ENCODE results near the gene WDR88.

The WDR88 gene

GRCh38 chr19:33201886-33202545 lies 70.1 kb downstream of the WDR88 start:
- Histone ChIP-seq H3K27me3 (no peaks in the 10 kb centered on the region), H3K9ac (no peak overlapping the region), H3K36me3 (peaks cover 98% of the 10 kb centered on the region), H3K4me3 (no peak overlapping the region), H3K27ac (no peak overlapping the region), H4K20me1 (peaks cover 74% of the 10 kb centered on the region), H3K9me3 (no peaks in the 10 kb centered on the region), H3K4me2 (no peak overlapping the region), H3K4me1 (peaks cover 8% of the 10 kb centered on the region)
- TF ChIP-seq Cebpa-rat (IDR thresholded peaks at IDR 0.05) = no peak

GRCh38 chr19:33202546-33203507 lies 70.9 kb downstream of the WDR88 start:
- Histone ChIP-seq H3K9me3 (no peaks in the 10 kb centered on the region), H3K36me3 (peaks cover 94% of the 10 kb centered on the region), H3K4me1 (peaks cover 13% of the 10 kb centered on the region), H3K9ac (no peak overlapping the region), H3K27me3 (no peaks in the 10 kb centered on the region), H3K4me2 (no peak overlapping the region), H3K27ac (no peak overlapping the region), H4K20me1 (peaks cover 66% of the 10 kb centered on the region), H3K4me3 (no peak overlapping the region)
- TF ChIP-seq Cebpa-rat (IDR thresholded peaks at IDR 0.05) = no peak

- no peak for TF ChIP-seq Cebpa-rat (IDR thresholded peaks at IDR 0.05)
- no peak overlapping the region for H3K9ac ChIP-seq
- no peak overlapping the region for H3K4me3 ChIP-seq
- H3K9me3 ChIP-seq = no peaks in the 10 kb centered on the region
- peaks cover 59% of the 10 kb centered on the region for H4K20me1 ChIP-seq
- H3K27me3 ChIP-seq = no peaks in the 10 kb centered on the region
- H3K27ac ChIP-seq = no peak overlapping the region
- H3K4me2 ChIP-seq = no peak overlapping the region
- peaks cover 87% of the 10 kb centered on the region for H3K36me3 ChIP-seq
- peaks cover 20% of the 10 kb centered on the region for H3K4me1 ChIP-seq
These were observed 71.6 kb downstream of the WDR88 start for GRCh38 chr19:33203529-33203928.

- no peaks in the 10 kb centered on the region for H3K9me3 ChIP-seq
- H3K27me3 ChIP-seq = no peaks in the 10 kb centered on the region
- H4K20me1 ChIP-seq = peaks cover 53% of the 10 kb centered on the region
- no peak overlapping the region for H3K4me2 ChIP-seq
- no peak overlapping the region for H3K9ac ChIP-seq
- H3K36me3 ChIP-seq = peaks cover 80% of the 10 kb centered on the region
- H3K4me3 ChIP-seq = no peak overlapping the region
- H3K4me1 ChIP-seq = peaks cover 28% of the 10 kb centered on the region
- H3K27ac ChIP-seq = no peak overlapping the region
- 0 out of 2 replicates have a peak, but pooled peaks have one; percentile 9 for TF ChIP-seq Cebpa-rat (IDR thresholded peaks at IDR 0.05)
These were observed 72.4 kb downstream of the WDR88 start for GRCh38 chr19:33204136-33204973.

GRCh38 chr19:33205110-33205509 lies 73.2 kb downstream of the WDR88 start:
- no peak overlapping the region for H3K4me3 ChIP-seq
- H3K27me3 ChIP-seq = no peaks in the 10 kb centered on the region
- H3K4me1 ChIP-seq = peaks cover 36% of the 10 kb centered on the region
- H3K9ac ChIP-seq = no peak overlapping the region
- no peaks in the 10 kb centered on the region for H3K9me3 ChIP-seq
- H3K36me3 ChIP-seq = peaks cover 77% of the 10 kb centered on the region
- peaks cover 46% of the 10 kb centered on the region for H4K20me1 ChIP-seq
- H3K4me2 ChIP-seq = no peak overlapping the region
- no peak overlapping the region for H3K27ac ChIP-seq
- TF ChIP-seq Cebpa-rat (IDR thresholded peaks at IDR 0.05) = no peak

GRCh38 chr19:33205531-33206260 lies 73.8 kb downstream of the WDR88 start:
- TF ChIP-seq Cebpa-rat (IDR thresholded peaks at IDR 0.05) = no peak
- Histone ChIP-seq H3K36me3 (peaks cover 71% of the 10 kb centered on the region), H3K4me1 (peaks cover 36% of the 10 kb centered on the region), H3K27me3 (no peaks in the 10 kb centered on the region), H3K9me3 (no peaks in the 10 kb centered on the region), H3K27ac (no peak overlapping the region), H3K4me3 (no peak overlapping the region), H3K9ac (no peak overlapping the region), H4K20me1 (peaks cover 41% of the 10 kb centered on the region), H3K4me2 (no peak overlapping the region)

- H3K4me1 ChIP-seq = peaks cover 44% of the 10 kb centered on the region
- H3K9ac ChIP-seq = no peak overlapping the region
- TF ChIP-seq Cebpa-rat (IDR thresholded peaks at IDR 0.05) = no peak
- H3K27me3 ChIP-seq = no peaks in the 10 kb centered on the region
- H3K27ac ChIP-seq = 0 out of 2 replicates have a peak overlapping the region, but pooled peaks have one; percentile 86
- peaks cover 34% of the 10 kb centered on the region for H4K20me1 ChIP-seq
- peak overlapping the region; percentile 95 for H3K4me2 ChIP-seq
- H3K4me3 ChIP-seq = no peak overlapping the region
- peaks cover 63% of the 10 kb centered on the region for H3K36me3 ChIP-seq
- H3K9me3 ChIP-seq = no peaks in the 10 kb centered on the region
These were observed 74.5 kb downstream of the WDR88 start for GRCh38 chr19:33206261-33207039.

GRCh38 chr19:33207040-33207620 lies 75.2 kb downstream of the WDR88 start:
- peaks cover 57% of the 10 kb centered on the region for H3K36me3 ChIP-seq
- H3K9me3 ChIP-seq = no peaks in the 10 kb centered on the region
- no peak overlapping the region for H3K4me3 ChIP-seq
- H4K20me1 ChIP-seq = peaks cover 27% of the 10 kb centered on the region
- peak overlapping the region; percentile 95 for H3K4me2 ChIP-seq
- peak overlapping the region; percentile 86 for H3K27ac ChIP-seq
- no peak overlapping the region for H3K9ac ChIP-seq
- peaks cover 50% of the 10 kb centered on the region for H3K4me1 ChIP-seq
- TF ChIP-seq Cebpa-rat (IDR thresholded peaks at IDR 0.05) = no peak
- H3K27me3 ChIP-seq = no peaks in the 10 kb centered on the region
